K562 (cell line): Measurements from ENCODE around the gene LAIR2. TPM values are rescaled to one million over a fixed set of nuclear protein-coding genes. Genes with fewer than 3 reads are reported as not detected.
A peak's percentile ranks its signal among the peaks of the same experiment; 100 is the strongest.

Source experiments
- EP400 ChIP-seq: fragments of 450-650 bp; IDR thresholded peaks from 2 replicates; pipeline ENCODE4 v1.6.1; 2017; ENCODE audit warnings: antibody characterized with exemption, mild to moderate bottlenecking, moderate library complexity
- ETS2 ChIP-seq: IDR thresholded peaks from 2 replicates; pipeline ENCODE4 v1.6.1; 2016; ENCODE audit warnings: borderline replicate concordance, missing genetic modification characterization, mild to moderate bottlenecking, moderate library complexity, missing compliant biosample characterization; ENCODE audit not compliant: poor library complexity, severe bottlenecking
- HDAC2 ChIP-seq: fragments of 450-650 bp; IDR thresholded peaks from 2 replicates; pipeline ENCODE4 v1.6.1; 2016; ENCODE audit warnings: mild to moderate bottlenecking
- MTA3 ChIP-seq: fragments of 450-650 bp; formaldehyde crosslinking; IDR thresholded peaks from 2 replicates; pipeline ENCODE4 v1.6.1; 2017; ENCODE audit warnings: mild to moderate bottlenecking, borderline replicate concordance
- NCOA4 ChIP-seq: fragments of 450-650 bp; IDR thresholded peaks from 2 replicates; pipeline ENCODE4 v1.6.1; 2018; ENCODE audit warnings: mild to moderate bottlenecking; ENCODE audit not compliant: partially characterized antibody
- PHB2 ChIP-seq: fragments of 450-650 bp; IDR thresholded peaks from 2 replicates; pipeline ENCODE4 v1.6.1; 2017; ENCODE audit warnings: low read depth
- PRMT5 ChIP-seq: sonication (generic); formaldehyde crosslinking; IDR thresholded peaks from 2 replicates; pipeline ENCODE4 v1.5.0; 2020; ENCODE audit warnings: missing genetic modification reagents
- RBM22 ChIP-seq: fragments of 200-400 bp; formaldehyde crosslinking; IDR thresholded peaks from 2 replicates; pipeline ENCODE4 v1.6.1; 2018; ENCODE audit warnings: low read length, low read depth; ENCODE audit not compliant: poor library complexity, severe bottlenecking
- RNF219 ChIP-seq: fragments of 250-450 bp; sonication (Bioruptor Pico); IDR thresholded peaks from 2 replicates; pipeline ENCODE4 v1.5.0; 2022; ENCODE audit warnings: mild to moderate bottlenecking
- TCF3 ChIP-seq: sonication (generic); formaldehyde crosslinking; IDR thresholded peaks from 2 replicates; pipeline ENCODE4 v1.4.0; 2020; ENCODE audit warnings: mild to moderate bottlenecking, missing genetic modification reagents
- THAP7 ChIP-seq: fragments of 250-450 bp; sonication (Bioruptor Pico); IDR thresholded peaks from 2 replicates; pipeline ENCODE4 v1.5.0; 2021
- ZBTB33 ChIP-seq: sonication (generic); formaldehyde crosslinking; IDR thresholded peaks from 2 replicates; pipeline ENCODE4 v1.8.1; 2023; ENCODE audit warnings: mild to moderate bottlenecking, missing genetic modification reagents
- ZBTB7A ChIP-seq: IDR thresholded peaks from 2 replicates; pipeline ENCODE4 v1.6.1; 2011; ENCODE audit warnings: low read depth, mild to moderate bottlenecking, low read length, moderate library complexity, borderline replicate concordance; ENCODE audit not compliant: control insufficient read depth
- ZKSCAN1 ChIP-seq: fragments of 150-350 bp; IDR thresholded peaks from 2 replicates; pipeline ENCODE4 v1.6.1; 2016; ENCODE audit warnings: low read depth, low read length
- ZMIZ1 ChIP-seq, 2 experiments: fragments of 150-350 bp in 1 of 2; IDR thresholded peaks; 2 replicates each; pipeline ENCODE4 v1.6.1; 2012 to 2016; ENCODE audit warnings: low read depth in 2 of 2, low read length in 2 of 2, mild to moderate bottlenecking in 1 of 2, moderate library complexity in 1 of 2
- ZNF444 ChIP-seq: fragments of 250-450 bp; sonication (Bioruptor Pico); IDR thresholded peaks from 2 replicates; pipeline ENCODE4 v1.4.0; 2020; ENCODE audit warnings: mild to moderate bottlenecking, moderate library complexity
- ZNF561 ChIP-seq: fragments of 450-650 bp; formaldehyde crosslinking; conservative IDR thresholded peaks from 2 replicates; pipeline ENCODE4 v1.4.0; 2020; ENCODE audit warnings: mild to moderate bottlenecking, moderate library complexity
- ZNF717 ChIP-seq: fragments of 250-450 bp; sonication (Bioruptor Pico); IDR thresholded peaks from 2 replicates; pipeline ENCODE4 v1.5.0; 2021
- ZNF76 ChIP-seq: fragments of 250-450 bp; sonication (Bioruptor Pico); IDR thresholded peaks from 2 replicates; pipeline ENCODE4 v1.4.0; 2020; ENCODE audit warnings: mild to moderate bottlenecking, moderate library complexity, borderline replicate concordance
- ZSCAN32 ChIP-seq: fragments of 450-650 bp; formaldehyde crosslinking; IDR thresholded peaks from 2 replicates; pipeline ENCODE4 v1.4.0; 2020; ENCODE audit warnings: mild to moderate bottlenecking, moderate library complexity
- polyA plus RNA-seq, 8 experiments: library from polyadenylated mRNA; depleted of rRNA in 4 of 8; stranded (reverse) in 5 of 8; unstranded in 3 of 8; fragments of >200 nt; fragmentation: Nextera tagmentation in 2 of 8; fragmentation: Illumina TruSeq in 1 of 8; extraction: Ambion mirVana in 2 of 8; extraction: Trizol in 1 of 8; gene quantifications; 2 replicates each; pipeline versions ENCODE4 v1.2.1 to v1.2.3, GENCODE V29; 2011 to 2014; ENCODE audit warnings: inconsistent platforms in 1 of 8, missing spikeins in 1 of 8
- total RNA-seq, 7 experiments: library from RNA; depleted of rRNA in 6 of 7; stranded (reverse); fragments of >200 nt in 6 of 7; fragmentation: Illumina TruSeq in 2 of 7; extraction: Trizol in 2 of 7; gene quantifications; 2 replicates each; pipeline versions ENCODE4 v1.2.1 to v1.2.3, GENCODE V29; 2011 to 2021; ENCODE audit warnings: low replicate concordance in 1 of 7

Gene LAIR2
- total and polyA plus RNA-seq, 9 of the 15 experiments (the other 6 are each of a cell fraction or from before 2014, with no cell fraction given) = not detected

- TF ChIP-seq RNF219 (CRISPR knock-in tag) = no peak
- TF ChIP-seq ZNF561 = no peak
- no peak for TF ChIP-seq ZBTB33
- TF ChIP-seq EP400 = no peak
- no peak for TF ChIP-seq ZKSCAN1
- no peak for TF ChIP-seq ZBTB7A
- no peak for TF ChIP-seq PHB2
- no peak for TF ChIP-seq ZSCAN32 (CRISPR knock-in tag)
- peak; percentile 50; the same call in 1 of the 2 replicates for TF ChIP-seq PRMT5 (CRISPR knock-in tag)
- no peak for TF ChIP-seq RBM22
- TF ChIP-seq ZNF444 (CRISPR knock-in tag) = no peak
- TF ChIP-seq NCOA4 = no peak
- peak; percentile 53; the same call in 1 of the 2 replicates for TF ChIP-seq HDAC2
- no peak for TF ChIP-seq ZNF76 (CRISPR knock-in tag)
- no peak for TF ChIP-seq ZMIZ1 (IDR thresholded peaks at IDR 0.05; ENCODE audit: low read depth in 2 of 2, low read length in 2 of 2)
- 0 out of 2 replicates have a peak, but pooled peaks have one; percentile 21 for TF ChIP-seq TCF3 (CRISPR knock-in tag)
- TF ChIP-seq ETS2 (tag) = no peak
- no peak for TF ChIP-seq ZNF717
- no peak for TF ChIP-seq MTA3
- no peak for TF ChIP-seq THAP7
These were observed 14.9 kb downstream of the LAIR2 start (continued) for GRCh38 chr19:54517483-54517882.
